ENCODE data around the gene NUCB1. TPM values are rescaled to one million over a fixed set of nuclear protein-coding genes. Genes with fewer than 3 reads are reported as not detected.

The NUCB1 gene
- total RNA-seq, 6 donors from 2014 or later, result 278 to 463 (median 341) TPM

DNA sequence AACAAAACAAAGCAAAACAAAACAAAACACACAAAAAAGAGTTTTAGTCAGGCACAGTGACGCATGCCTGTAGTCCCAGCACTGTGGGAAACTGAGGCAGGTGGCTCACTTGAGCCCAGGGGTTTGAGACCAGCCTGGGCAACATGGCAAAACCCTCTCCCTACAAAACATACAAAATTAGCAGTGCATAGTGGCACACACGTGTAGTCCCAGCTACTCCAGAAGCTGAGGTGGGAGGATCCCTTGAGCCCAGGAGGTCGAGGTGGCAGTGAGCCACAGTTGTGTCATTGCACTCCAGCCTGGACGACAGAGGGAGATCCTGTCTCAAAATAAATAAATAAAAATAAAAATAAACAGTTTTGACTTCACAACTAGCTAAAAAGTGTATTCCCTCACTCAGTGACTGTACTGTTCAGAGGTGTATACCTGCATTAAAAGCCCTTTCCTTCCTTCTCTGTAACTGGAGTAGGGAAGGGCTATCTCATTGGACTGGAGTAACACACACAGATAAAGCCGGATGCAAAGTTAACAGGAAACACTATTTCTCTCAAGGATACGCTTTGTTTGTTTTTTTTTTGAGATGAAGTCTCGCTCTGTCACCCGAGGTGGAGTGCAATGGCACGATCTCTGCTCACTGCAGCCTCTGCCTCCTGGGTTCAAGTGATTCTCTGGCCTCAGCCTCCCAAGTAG, 50.9 kb downstream of the NUCB1 start:
- DNase-seq (no peak), ATAC-seq (ENCODE audit: low FRiP score in 2 of 2) (no peak)
- H3K9me3 ChIP-seq, result peaks cover 0 to 7% (median 0%) of the 10 kb centered on the region in 4 donors
- TF ChIP-seq, protein P1, sequence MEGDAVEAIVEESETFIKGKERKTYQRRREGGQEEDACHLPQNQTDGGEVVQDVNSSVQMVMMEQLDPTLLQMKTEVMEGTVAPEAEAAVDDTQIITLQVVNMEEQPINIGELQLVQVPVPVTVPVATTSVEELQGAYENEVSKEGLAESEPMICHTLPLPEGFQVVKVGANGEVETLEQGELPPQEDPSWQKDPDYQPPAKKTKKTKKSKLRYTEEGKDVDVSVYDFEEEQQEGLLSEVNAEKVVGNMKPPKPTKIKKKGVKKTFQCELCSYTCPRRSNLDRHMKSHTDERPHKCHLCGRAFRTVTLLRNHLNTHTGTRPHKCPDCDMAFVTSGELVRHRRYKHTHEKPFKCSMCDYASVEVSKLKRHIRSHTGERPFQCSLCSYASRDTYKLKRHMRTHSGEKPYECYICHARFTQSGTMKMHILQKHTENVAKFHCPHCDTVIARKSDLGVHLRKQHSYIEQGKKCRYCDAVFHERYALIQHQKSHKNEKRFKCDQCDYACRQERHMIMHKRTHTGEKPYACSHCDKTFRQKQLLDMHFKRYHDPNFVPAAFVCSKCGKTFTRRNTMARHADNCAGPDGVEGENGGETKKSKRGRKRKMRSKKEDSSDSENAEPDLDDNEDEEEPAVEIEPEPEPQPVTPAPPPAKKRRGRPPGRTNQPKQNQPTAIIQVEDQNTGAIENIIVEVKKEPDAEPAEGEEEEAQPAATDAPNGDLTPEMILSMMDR (IDR thresholded peaks at IDR 0.05), result no peak
- TF ChIP-seq EP300 (IDR thresholded peaks at IDR 0.05) (no peak), POLR2A (IDR thresholded peaks at IDR 0.05) (no peak), POLR2AphosphoS5 (IDR thresholded peaks at IDR 0.05) (no peak)
- WGBS, 2 donors, result 55 to 58% methylated on average over 8 to 9 of the region's 9 CpGs
- H3K36me3 ChIP-seq, result no peaks in the 10 kb centered on the region
- no peak overlapping the region for H3K27ac ChIP-seq
- H3K4me3 ChIP-seq, result no peak overlapping the region
- H3K4me1 ChIP-seq, result peaks cover 8 to 15% (median 10%) of the 10 kb centered on the region in 4 donors
- H3K27me3 ChIP-seq, result no peaks in the 10 kb centered on the region

DNA sequence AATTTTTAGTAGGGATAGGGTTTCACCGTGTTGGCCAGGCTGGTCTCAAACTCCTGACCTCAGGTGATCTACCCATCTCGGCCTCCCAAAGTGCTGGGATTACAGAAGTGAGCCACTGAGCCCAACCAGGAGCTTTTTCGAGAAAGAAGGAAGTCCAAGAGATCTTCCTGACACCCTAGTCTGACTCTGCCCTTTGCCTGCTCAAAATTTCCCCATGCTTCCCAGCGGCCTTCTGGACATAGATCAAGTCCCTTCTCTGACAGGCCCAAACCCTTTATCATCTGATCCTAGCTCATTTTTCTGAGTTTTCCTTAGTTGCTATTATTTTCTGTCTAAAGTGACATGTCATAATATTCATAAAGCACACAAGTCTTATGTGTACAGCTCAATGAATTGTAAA, 53.0 kb downstream of the NUCB1 start:
- WGBS, 2 donors, result 75 to 88% methylated on average over 3 to 4 of the region's 4 CpGs
- no peak for ATAC-seq (ENCODE audit: low FRiP score in 2 of 2)
- H3K4me1 ChIP-seq, result peaks cover 11 to 17% (median 13%) of the 10 kb centered on the region in 4 donors
- no peak overlapping the region for H3K4me3 ChIP-seq
- peaks cover 0 to 5% (median 0%) of the 10 kb centered on the region in 4 donors for H3K36me3 ChIP-seq
- H3K9me3 ChIP-seq, result no peaks in the 10 kb centered on the region
- no peak for TF ChIP-seq EP300 (IDR thresholded peaks at IDR 0.05)
- no peak for TF ChIP-seq POLR2A (IDR thresholded peaks at IDR 0.05)
- TF ChIP-seq POLR2AphosphoS5 (IDR thresholded peaks at IDR 0.05), result no peak
- TF ChIP-seq, protein P1 (IDR thresholded peaks at IDR 0.05), result no peak
- no peak overlapping the region for H3K27ac ChIP-seq
- no peak for DNase-seq
- no peaks in the 10 kb centered on the region for H3K27me3 ChIP-seq

DNA sequence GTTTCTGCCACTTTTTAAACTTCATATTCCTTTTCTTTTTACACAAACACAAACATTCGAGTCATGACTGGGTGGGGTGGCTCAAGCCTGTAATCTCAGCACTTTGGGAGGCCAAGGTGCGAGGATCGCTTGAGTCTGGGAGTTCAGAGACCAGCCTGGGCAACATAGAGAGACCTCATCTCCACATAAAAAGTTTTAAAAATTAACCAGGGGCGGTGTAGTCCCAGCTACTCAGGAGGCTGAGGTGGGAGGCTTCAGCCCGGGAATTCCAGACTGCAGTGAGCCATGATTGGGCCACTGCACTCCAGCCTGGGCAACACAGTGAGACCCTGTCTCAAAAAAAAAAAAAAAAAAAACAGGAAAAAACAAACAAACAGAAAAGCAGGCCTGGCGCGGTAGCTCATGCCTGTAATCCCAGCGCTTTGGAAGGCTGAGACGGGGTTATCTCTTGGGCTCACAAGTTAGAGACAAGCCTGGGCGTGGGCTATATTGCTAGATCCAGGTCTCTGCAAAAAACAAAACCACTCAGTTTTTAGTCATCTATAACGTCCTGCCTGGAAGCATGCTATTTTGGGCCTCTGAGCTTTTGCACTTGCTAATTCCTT, 54.0 kb downstream of the NUCB1 start:
- 64 to 76% methylated on average over 11 of the region's 11 CpGs for WGBS, 2 donors
- Histone ChIP-seq H3K27me3 (no peaks in the 10 kb centered on the region), H3K4me3 (peak overlapping the region in 3 of 4 donors; percentile 79 to 87 (median 87)), H3K9me3 (no peaks in the 10 kb centered on the region), H3K27ac (peak overlapping the region; percentile 79 to 95 (median 85)), H3K36me3 (peaks cover 0 to 5% (median 0%) of the 10 kb centered on the region in 4 donors), H3K4me1 (peaks cover 11 to 17% (median 13%) of the 10 kb centered on the region in 4 donors)
- TF ChIP-seq, protein P1 (IDR thresholded peaks at IDR 0.05), result no peak
- no peak for TF ChIP-seq EP300 (IDR thresholded peaks at IDR 0.05)
- no peak for TF ChIP-seq POLR2A (IDR thresholded peaks at IDR 0.05)
- no peak for TF ChIP-seq POLR2AphosphoS5 (IDR thresholded peaks at IDR 0.05)
- ATAC-seq (ENCODE audit: low FRiP score in 2 of 2), result no peak
- DNase-seq, result no peak

DNA sequence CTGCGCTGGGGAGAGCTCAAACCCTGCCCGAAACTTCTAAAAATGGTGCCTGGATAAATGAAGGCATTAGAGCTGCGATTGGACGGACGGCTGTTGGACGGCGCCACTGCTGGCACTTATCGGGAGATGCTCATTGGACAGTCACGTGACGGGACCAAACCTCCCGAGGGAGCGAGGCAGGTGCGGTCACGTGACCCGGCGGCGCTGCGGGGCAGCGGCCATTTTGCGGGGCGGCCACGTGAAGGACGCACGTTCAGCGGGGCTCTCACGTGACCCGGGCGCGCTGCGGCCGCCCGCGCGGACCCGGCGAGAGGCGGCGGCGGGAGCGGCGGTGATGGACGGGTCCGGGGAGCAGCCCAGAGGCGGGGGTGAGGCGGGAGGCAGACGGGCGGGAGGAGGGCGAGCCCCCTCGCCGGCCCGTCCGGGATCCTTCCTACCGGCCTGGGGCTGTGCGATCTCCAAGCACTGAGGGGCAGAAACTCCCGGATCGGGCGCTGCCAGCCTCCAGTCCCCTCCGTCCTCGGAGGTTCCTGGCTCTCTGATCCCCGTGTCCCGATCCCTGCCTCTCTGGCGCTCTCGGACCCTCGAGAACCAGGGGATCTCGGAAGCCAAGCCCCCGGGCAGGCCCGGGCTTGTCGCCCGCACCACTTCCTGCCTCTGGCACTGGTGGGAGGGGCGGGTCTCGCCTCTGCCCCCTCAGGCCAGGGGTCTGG, 54.6 kb downstream of the NUCB1 start, which contains the start of gene BAX:
Gene BAX (plus strand): TSS at position 281 of the 713 bp plus-strand sequence. CDS start 54 bp downstream, at position 335.
- ATAC-seq (ENCODE audit: low FRiP score in 2 of 2), result peak; percentile 90 to 98
- Histone ChIP-seq H3K27me3 (no peaks in the 10 kb centered on the region), H3K4me3 (peak within 1 kb of the TSS; percentile 56 to 87 (median 83)), H3K36me3 (peaks cover 0 to 5% (median 0%) of the 10 kb centered on the region in 4 donors), H3K4me1 (peaks cover 11 to 17% (median 13%) of the 10 kb centered on the region in 4 donors), H3K27ac (peak within 1 kb of the TSS; percentile 79 to 95 (median 85)), H3K9me3 (no peaks in the 10 kb centered on the region)
- DNase-seq, result peak; percentile 97 to 99
- WGBS, 2 donors, result 1 to 2% methylated on average over 10 to 33 of the region's 71 CpGs
- TF ChIP-seq, protein P1 (IDR thresholded peaks at IDR 0.05), result peak in 2 of 6 experiments; percentile 18 to 30
- TF ChIP-seq POLR2AphosphoS5 (IDR thresholded peaks at IDR 0.05) (peak; percentile 74 to 80), POLR2A (IDR thresholded peaks at IDR 0.05) (peak in 3 of 4 donors; percentile 23 to 92 (median 81)), EP300 (IDR thresholded peaks at IDR 0.05) (peak in 1 of 4 donors; percentile 13)
